ENCODE data around the gene UNK. TPM values are rescaled to one million over a fixed set of nuclear protein-coding genes. Genes with fewer than 3 reads are reported as not detected.

Gene UNK
- total and polyA plus RNA-seq, 12 donors: 11.6 to 21.3 (median 14.7) TPM

DNA sequence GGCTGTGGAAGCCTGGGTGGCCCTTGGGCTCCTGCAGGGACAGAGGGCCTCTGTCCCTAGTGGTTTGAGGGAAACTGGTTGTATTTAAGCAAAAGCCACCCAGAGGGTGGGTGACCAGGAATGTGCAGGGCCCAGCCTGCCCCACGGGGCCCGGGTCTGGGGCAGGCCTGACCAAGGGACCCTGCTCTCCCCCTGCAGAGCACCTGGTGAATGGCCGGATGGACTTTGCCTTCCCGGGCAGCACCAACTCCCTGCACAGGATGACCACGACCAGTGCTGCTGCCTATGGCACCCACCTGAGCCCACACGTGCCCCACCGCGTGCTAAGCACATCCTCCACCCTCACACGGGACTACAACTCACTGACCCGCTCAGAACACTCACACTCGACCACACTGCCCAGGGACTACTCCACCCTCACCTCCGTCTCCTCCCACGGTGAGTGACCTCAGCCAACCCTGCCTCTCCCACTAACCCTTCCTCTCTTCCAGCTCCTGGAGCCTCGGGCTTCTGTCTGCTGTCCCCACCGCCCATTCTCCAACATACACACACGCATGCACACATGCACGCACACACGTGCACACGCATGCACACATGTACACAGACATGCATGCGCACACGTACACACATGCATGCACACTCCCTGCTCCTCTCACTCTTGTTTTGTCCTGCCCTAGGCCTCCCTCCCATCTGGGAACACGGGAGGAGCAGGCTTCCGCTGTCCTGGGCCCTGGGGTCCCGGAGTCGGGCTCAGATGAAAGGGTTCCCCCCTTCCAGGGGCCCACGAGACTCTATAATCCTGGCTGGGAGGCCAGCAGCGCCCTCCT, 30.0 kb upstream of the UNK start:
- ATAC-seq (peak in 2 of 8 donors; percentile 1 to 6), DNase-seq (no peak)
- peaks cover 0 to 47% (median 0%) of the 10 kb centered on the region in 9 donors for H3K36me3 ChIP-seq
- intact Hi-C loops (cut with DNase I): loop anchor here in 2 of 10 donors (5.0 to 10.0 kb wide), 3 partner anchors 77 to 330 kb away; partner anchors contain the start of gene SMIM5 (in 1 of the 2)
- no peaks in the 10 kb centered on the region for H3K27me3 ChIP-seq
- H3K27ac ChIP-seq: peak overlapping the region in 3 of 10 donors; percentile 34 to 78 (median 62)
- no peaks in the 10 kb centered on the region for H3K9me3 ChIP-seq
- peaks cover 7 to 23% (median 15%) of the 10 kb centered on the region in 9 donors for H3K4me1 ChIP-seq
- H3K4me3 ChIP-seq: peak overlapping the region in 5 of 10 donors; percentile 47 to 52 (median 49)
- TF ChIP-seq, protein P1, sequence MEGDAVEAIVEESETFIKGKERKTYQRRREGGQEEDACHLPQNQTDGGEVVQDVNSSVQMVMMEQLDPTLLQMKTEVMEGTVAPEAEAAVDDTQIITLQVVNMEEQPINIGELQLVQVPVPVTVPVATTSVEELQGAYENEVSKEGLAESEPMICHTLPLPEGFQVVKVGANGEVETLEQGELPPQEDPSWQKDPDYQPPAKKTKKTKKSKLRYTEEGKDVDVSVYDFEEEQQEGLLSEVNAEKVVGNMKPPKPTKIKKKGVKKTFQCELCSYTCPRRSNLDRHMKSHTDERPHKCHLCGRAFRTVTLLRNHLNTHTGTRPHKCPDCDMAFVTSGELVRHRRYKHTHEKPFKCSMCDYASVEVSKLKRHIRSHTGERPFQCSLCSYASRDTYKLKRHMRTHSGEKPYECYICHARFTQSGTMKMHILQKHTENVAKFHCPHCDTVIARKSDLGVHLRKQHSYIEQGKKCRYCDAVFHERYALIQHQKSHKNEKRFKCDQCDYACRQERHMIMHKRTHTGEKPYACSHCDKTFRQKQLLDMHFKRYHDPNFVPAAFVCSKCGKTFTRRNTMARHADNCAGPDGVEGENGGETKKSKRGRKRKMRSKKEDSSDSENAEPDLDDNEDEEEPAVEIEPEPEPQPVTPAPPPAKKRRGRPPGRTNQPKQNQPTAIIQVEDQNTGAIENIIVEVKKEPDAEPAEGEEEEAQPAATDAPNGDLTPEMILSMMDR (IDR thresholded peaks at IDR 0.05): no peak
- 74% methylated on average over 27 of the region's 27 CpGs for WGBS, 2 donors

DNA sequence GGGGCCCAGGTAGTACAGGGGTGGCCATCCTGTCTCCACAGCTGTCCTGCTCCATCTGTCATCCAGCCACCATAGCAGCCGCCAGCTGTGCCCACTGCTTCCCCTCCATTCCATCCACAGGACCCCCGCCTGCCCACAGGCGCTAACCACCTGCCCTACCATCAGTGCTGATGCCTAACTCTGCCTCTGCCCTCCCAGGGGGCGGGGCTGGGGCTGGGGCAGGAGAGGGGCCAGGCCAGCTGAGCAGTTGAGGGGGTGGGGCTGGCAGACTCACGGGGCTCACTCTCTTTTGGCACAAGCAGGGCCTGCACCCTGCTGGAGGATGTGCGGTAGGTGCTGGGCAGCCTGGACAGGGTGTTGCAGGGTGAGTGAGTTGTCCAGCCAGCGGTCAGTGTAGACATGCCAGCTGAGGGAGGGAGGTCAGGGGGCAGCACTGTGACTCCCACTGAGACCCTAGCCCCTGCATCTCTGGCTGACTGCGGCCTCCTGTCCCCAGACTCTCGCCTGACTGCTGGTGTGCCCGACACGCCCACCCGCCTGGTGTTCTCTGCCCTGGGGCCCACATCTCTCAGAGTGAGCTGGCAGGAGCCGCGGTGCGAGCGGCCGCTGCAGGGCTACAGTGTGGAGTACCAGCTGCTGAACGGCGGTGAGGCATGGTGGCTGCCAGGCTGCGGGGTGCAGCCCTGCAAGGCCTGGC, 29.3 kb upstream of the UNK start:
- Histone ChIP-seq H3K27me3 (no peaks in the 10 kb centered on the region), H3K4me3 (no peak overlapping the region), H3K36me3 (peaks cover 0 to 48% (median 0%) of the 10 kb centered on the region in 9 donors), H3K4me1 (peaks cover 3 to 16% (median 12%) of the 10 kb centered on the region in 9 donors), H3K27ac (no peak overlapping the region), H3K9me3 (no peaks in the 10 kb centered on the region)
- WGBS, 2 donors: 89 to 92% methylated on average over 20 of the region's 20 CpGs
- TF ChIP-seq, protein P1 (IDR thresholded peaks at IDR 0.05): no peak
- ATAC-seq: no peak
- intact Hi-C loops (cut with DNase I): loop anchor here in 1 of 10 donors (10.0 kb wide), 1 partner anchor 331 kb away; no protein-coding TSS in a partner anchor
- DNase-seq: no peak

DNA sequence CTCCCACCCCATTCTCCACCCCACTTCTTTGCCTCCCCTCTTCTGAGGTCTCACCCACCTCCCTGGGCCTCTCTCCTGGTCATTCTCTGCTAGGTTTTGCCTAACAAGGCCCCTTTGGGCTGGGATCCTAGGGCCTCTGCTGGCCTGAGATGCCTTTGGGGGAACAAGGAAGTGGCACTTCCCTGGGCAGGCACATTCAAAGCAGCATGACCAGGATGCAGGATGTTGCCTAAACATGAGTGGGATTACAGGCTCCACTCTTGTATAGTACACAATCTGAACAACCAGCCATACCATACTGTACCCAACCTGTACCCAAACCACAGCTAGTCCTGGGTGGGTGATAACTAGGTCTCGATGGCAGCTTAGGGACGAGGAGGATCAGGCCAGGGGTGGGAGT, 28.6 kb upstream of the UNK start:
- 97 to 100% methylated on average over 2 of the region's 2 CpGs for WGBS, 2 donors
- no peak for DNase-seq

More for the DNA sequence above, 28.6 kb upstream of the UNK start:
- no peak overlapping the region for H3K27ac ChIP-seq
- ATAC-seq: no peak
- H3K27me3 ChIP-seq: no peaks in the 10 kb centered on the region
- H3K9me3 ChIP-seq: no peaks in the 10 kb centered on the region
- H3K4me3 ChIP-seq: no peak overlapping the region
- peaks cover 0 to 46% (median 0%) of the 10 kb centered on the region in 9 donors for H3K36me3 ChIP-seq
- TF ChIP-seq, protein P1 (IDR thresholded peaks at IDR 0.05): no peak
- peaks cover 3 to 16% (median 12%) of the 10 kb centered on the region in 9 donors for H3K4me1 ChIP-seq
- intact Hi-C loops (cut with DNase I): loop anchor here in 1 of 10 donors (10.0 kb wide), 1 partner anchor 331 kb away; no protein-coding TSS in a partner anchor
